H1 (cell line): ENCODE measurements around the gene EPYC. TPM values are rescaled to one million over a fixed set of nuclear protein-coding genes. Genes with fewer than 3 reads are reported as not detected.

Experiments
- CTCF ChIA-PET: fragments of 300-600 bp; sonication (Branson Sonifier 250); formaldehyde crosslinking; loops from one replicate; lab custom pipeline; 2021; ENCODE audit not compliant: partially characterized antibody; lab: Charles Lee
- POLR2A ChIA-PET: fragments of 300-600 bp; sonication (Branson Sonifier 250); formaldehyde crosslinking; loops from one replicate; lab custom pipeline; 2021; ENCODE audit warnings: inconsistent platforms; ENCODE audit not compliant: partially characterized antibody; lab: Charles Lee
- DNase-seq, 2 experiments: peaks; one replicate each; pipeline versions ENCODE4 v3.0.0 to v3.0.0-alpha.2; 2010 to 2022; ENCODE audit warnings: low spot score in 2 of 2, low read depth in 1 of 2, mixed read lengths in 1 of 2
- FAIRE-seq: peaks from 2 replicates; lab custom pipeline; 2011; peaks lifted over from hg19 to GRCh38; lab: Jason Lieb, UNC
- H2AFZ ChIP-seq: 2 replicates; pipeline ENCODE4 v1.8.1; 2012; ENCODE audit warnings: low read length, inconsistent platforms
- H2AK5ac ChIP-seq: 2 replicates; pipeline ENCODE4 v1.6.1; 2013; ENCODE audit warnings: low read depth, low read length
- H2BK120ac ChIP-seq: replicated peaks from 2 replicates; pipeline ENCODE3; 2013; ENCODE audit warnings: low read depth, low read length, inconsistent platforms
- H2BK12ac ChIP-seq: 2 replicates; pipeline ENCODE4 v1.6.1; 2013; ENCODE audit warnings: low read depth, low read length
- H2BK15ac ChIP-seq: 2 replicates; pipeline ENCODE4 v1.6.1; 2013; ENCODE audit warnings: low read length
- H2BK20ac ChIP-seq: 2 replicates; pipeline ENCODE4 v1.6.1; 2013; ENCODE audit warnings: low read length
- H2BK5ac ChIP-seq: 2 replicates; pipeline ENCODE4 v1.6.1; 2013; ENCODE audit warnings: low read depth, low read length
- H3K14ac ChIP-seq: 2 replicates; pipeline ENCODE4 v1.6.1; 2013; ENCODE audit warnings: inconsistent platforms; ENCODE audit not compliant: insufficient read length
- H3K18ac ChIP-seq: 2 replicates; pipeline ENCODE4 v1.6.1; 2013; ENCODE audit warnings: low read length; ENCODE audit errors: extremely low read depth
- H3K23ac ChIP-seq: 2 replicates; pipeline ENCODE4 v1.6.1; 2013; ENCODE audit warnings: inconsistent platforms; ENCODE audit not compliant: insufficient read length
- H3K23me2 ChIP-seq: 2 replicates; pipeline ENCODE4 v1.6.1; 2013; ENCODE audit warnings: low read depth, low read length
- H3K27ac ChIP-seq: 2 replicates; pipeline ENCODE4 v1.6.1; 2011; ENCODE audit warnings: low read depth, low read length, inconsistent platforms
- H3K27me3 ChIP-seq, 4 experiments: replicated peaks in 1 of 4; 1 replicate in 1 of 4; 2 replicates in 3 of 4; pipeline versions ENCODE4 v1.6.1 to v1.8.1; 2011 to 2013; ENCODE audit warnings: low read length in 3 of 4, mild to moderate bottlenecking in 3 of 4, inconsistent platforms in 2 of 4, mixed read lengths in 2 of 4, moderate library complexity in 1 of 4; ENCODE audit not compliant: control insufficient read depth in 3 of 4, insufficient read depth in 3 of 4; ENCODE audit errors: extremely low read depth in 1 of 4
- H3K36me3 ChIP-seq, 4 experiments: 2 replicates each; pipeline versions ENCODE4 v1.6.1 to v1.8.1; 2011 to 2013; ENCODE audit warnings: mild to moderate bottlenecking in 4 of 4, low read length in 3 of 4, moderate library complexity in 2 of 4, control low read depth in 1 of 4, inconsistent platforms in 1 of 4; ENCODE audit not compliant: insufficient read depth in 4 of 4, control insufficient read depth in 2 of 4
- H3K4ac ChIP-seq: replicated peaks from 2 replicates; pipeline ENCODE3; 2013; ENCODE audit warnings: low read length, low read depth, mixed read lengths, inconsistent platforms; ENCODE audit not compliant: insufficient read length
- H3K4me1 ChIP-seq, 4 experiments: replicated peaks in 1 of 4; 1 replicate in 1 of 4; 2 replicates in 3 of 4; pipeline versions ENCODE4 v1.6.1 to v1.8.1; 2011 to 2013; ENCODE audit warnings: low read length in 3 of 4, inconsistent platforms in 2 of 4, mixed read lengths in 1 of 4; ENCODE audit not compliant: insufficient read depth in 4 of 4, control insufficient read depth in 3 of 4
- H3K4me2 ChIP-seq, 2 experiments: 2 replicates each; pipeline versions ENCODE4 v1.6.1 to v1.8.1; 2011 to 2013; ENCODE audit warnings: low read depth in 2 of 2, low read length in 2 of 2, control low read depth in 1 of 2, inconsistent platforms in 1 of 2, mild to moderate bottlenecking in 1 of 2; ENCODE audit not compliant: insufficient read depth in 1 of 2
- H3K4me3 ChIP-seq, 4 experiments: fragments of 200-600, 300-600 bp in 1 of 4; sonication (generic), shearing (Covaris generic), sonication (Bioruptor Twin) in 1 of 4; 2 replicates each; pipeline versions ENCODE4 v1.5.1 to v1.8.1; 2011 to 2016; ENCODE audit warnings: low read length in 4 of 4, low read depth in 3 of 4, control low read depth in 2 of 4, inconsistent platforms in 2 of 4, mild to moderate bottlenecking in 2 of 4, mixed read lengths in 1 of 4, moderate library complexity in 1 of 4; ENCODE audit not compliant: insufficient read depth in 2 of 4; ENCODE audit errors: extremely low read depth in 1 of 4
- H3K56ac ChIP-seq: replicated peaks from 2 replicates; pipeline ENCODE3; 2013; ENCODE audit warnings: low read depth, mild to moderate bottlenecking, mixed read lengths, low read length, inconsistent platforms; ENCODE audit not compliant: insufficient read length
- H3K79me1 ChIP-seq: 2 replicates; pipeline ENCODE4 v1.6.1; 2013; ENCODE audit warnings: low read depth, low read length, control low read depth
- H3K79me2 ChIP-seq, 2 experiments: 2 replicates each; pipeline versions ENCODE4 v1.6.1 to v1.8.1; 2012 to 2013; ENCODE audit warnings: low read length in 2 of 2, mild to moderate bottlenecking in 2 of 2, inconsistent platforms in 1 of 2; ENCODE audit not compliant: insufficient read depth in 2 of 2, control insufficient read depth in 1 of 2
- H3K9ac ChIP-seq, 4 experiments: replicated peaks in 1 of 4; 1 replicate in 1 of 4; 2 replicates in 3 of 4; pipeline versions ENCODE4 v1.6.1 to v1.8.1; 2011 to 2013; ENCODE audit warnings: low read depth in 3 of 4, low read length in 3 of 4, control low read depth in 2 of 4, mild to moderate bottlenecking in 2 of 4, moderate library complexity in 2 of 4, inconsistent platforms in 1 of 4; ENCODE audit errors: extremely low read depth in 1 of 4
- H3K9me3 ChIP-seq, 2 experiments: 2 replicates each; pipeline versions ENCODE4 v1.6.1 to v1.8.1; 2012 to 2013; ENCODE audit warnings: mild to moderate bottlenecking in 2 of 2, moderate library complexity in 2 of 2, control low read depth in 1 of 2, inconsistent platforms in 1 of 2, low read depth in 1 of 2, low read length in 1 of 2, mixed read lengths in 1 of 2; ENCODE audit not compliant: insufficient read depth in 2 of 2
- H4K20me1 ChIP-seq, 2 experiments: replicated peaks in 1 of 2; 2 replicates each; pipeline versions ENCODE3 to v1.8.1; 2011 to 2013; ENCODE audit warnings: inconsistent platforms in 2 of 2, low read length in 2 of 2, mild to moderate bottlenecking in 1 of 2; ENCODE audit not compliant: insufficient read depth in 2 of 2, control insufficient read depth in 1 of 2
- H4K5ac ChIP-seq: 2 replicates; pipeline ENCODE4 v1.6.1; 2013; ENCODE audit warnings: low read length, low read depth, mixed read lengths, inconsistent platforms; ENCODE audit not compliant: insufficient read length
- H4K8ac ChIP-seq: 2 replicates; pipeline ENCODE4 v1.8.0; 2013; ENCODE audit warnings: mild to moderate bottlenecking, moderate library complexity, low read length, inconsistent platforms; ENCODE audit not compliant: insufficient read depth; ENCODE audit errors: extremely low read depth
- H4K91ac ChIP-seq: replicated peaks from 2 replicates; pipeline ENCODE3; 2013; ENCODE audit warnings: low read length, mixed read lengths, inconsistent platforms; ENCODE audit not compliant: insufficient read length
- BRCA1 ChIP-seq: IDR thresholded peaks from 2 replicates; pipeline ENCODE4 v1.6.1; 2012; ENCODE audit warnings: low read depth, low read length, improper control_type of control experiment
- CEBPB ChIP-seq: IDR thresholded peaks from 2 replicates; pipeline ENCODE4 v1.6.1; 2012; ENCODE audit warnings: low read depth, low read length
- CREB1 ChIP-seq: IDR thresholded peaks from 2 replicates; pipeline ENCODE4 v1.6.1; 2012; ENCODE audit warnings: inconsistent platforms
- GTF2F1 ChIP-seq: IDR thresholded peaks from 2 replicates; pipeline ENCODE4 v1.6.1; 2012; ENCODE audit warnings: low read depth, low read length, improper control_type of control experiment, borderline replicate concordance
- JUN ChIP-seq: IDR thresholded peaks from 2 replicates; pipeline ENCODE4 v1.6.1; 2011; ENCODE audit warnings: low read depth, mild to moderate bottlenecking, improper control_type of control experiment, low read length
- KDM4A ChIP-seq: IDR thresholded peaks from one replicate; pipeline ENCODE4 v1.7.1; 2012; ENCODE audit warnings: low read depth, mild to moderate bottlenecking, moderate library complexity, low read length, inconsistent platforms; ENCODE audit not compliant: severe bottlenecking
- MAFK ChIP-seq: IDR thresholded peaks from 2 replicates; pipeline ENCODE4 v1.6.1; 2012; ENCODE audit warnings: low read depth, mild to moderate bottlenecking, improper control_type of control experiment, low read length
- RNF2 ChIP-seq: fragments of 200-900, 300-1000 bp; sonication (generic); IDR thresholded peaks from 2 replicates; pipeline ENCODE4 v1.7.1; 2016; ENCODE audit warnings: borderline replicate concordance, low read depth, mild to moderate bottlenecking, antibody characterized with exemption, low read length; ENCODE audit not compliant: poor library complexity, severe bottlenecking; ENCODE audit errors: missing control alignments
- RXRA ChIP-seq: IDR thresholded peaks from 2 replicates; pipeline ENCODE4 v1.6.1; 2011; ENCODE audit warnings: low read depth, mild to moderate bottlenecking, low read length, moderate library complexity; ENCODE audit not compliant: insufficient read depth
- SIN3A ChIP-seq, 2 experiments: IDR thresholded peaks in 1 of 2; conservative IDR thresholded peaks in 1 of 2; 2 replicates each; pipeline ENCODE4 v1.6.1; 2011 to 2012; ENCODE audit warnings: low read length in 2 of 2, improper control_type of control experiment in 1 of 2, low read depth in 1 of 2, mild to moderate bottlenecking in 1 of 2
- SUZ12 ChIP-seq: fragments of 200-600 bp; sonication (generic); IDR thresholded peaks from 2 replicates; pipeline ENCODE4 v1.6.1; 2012; ENCODE audit warnings: mild to moderate bottlenecking, inconsistent platforms, low read length, moderate library complexity, mixed read lengths
- YY1 ChIP-seq: IDR thresholded peaks from 2 replicates; pipeline ENCODE4 v1.6.1; 2011; ENCODE audit warnings: low read depth, mild to moderate bottlenecking, low read length
- WGBS, 2 experiments: shearing (Covaris generic) in 1 of 2; methylation state at CpG; one replicate each; pipeline versions ENCODE4 v1.1.6 to v1.1.7; 2013 to 2015; ENCODE audit warnings: low lambda C conversion rate in 2 of 2, mixed read lengths in 2 of 2, inconsistent platforms in 1 of 2, low coverage in 1 of 2, missing lambda C conversion rate in 1 of 2; ENCODE audit not compliant: insufficient replicate concordance in 2 of 2, insufficient coverage in 1 of 2, insufficient read length in 1 of 2; ENCODE audit errors: extremely low coverage in 1 of 2, missing lambda C conversion rate in 1 of 2; 5-methylcytosine and 5-hydroxymethylcytosine counted together
- polyA plus RNA-seq, 7 experiments: library from polyadenylated mRNA; depleted of rRNA in 3 of 7; stranded (reverse) in 5 of 7; unstranded in 2 of 7; fragments of >200 nt in 5 of 7; fragments of 200-250 nt in 2 of 7; gene quantifications; 1 replicate in 5 of 7; 2 replicates in 1 of 7; 4 replicates in 1 of 7; pipeline versions ENCODE4 v1.2.1 to v1.2.3, GENCODE V29; 2011 to 2013; ENCODE audit warnings: missing spikeins in 2 of 7, mixed read lengths in 2 of 7
- total RNA-seq: library from RNA; stranded (reverse); fragmentation: NEBNext Ultra II Directional; extraction: Animal tissue kit (Norgen Biotek cat#: 25700); gene quantifications from 2 replicates; pipeline ENCODE4 v1.2.1, GENCODE V29; 2021

Gene EPYC
- total and polyA plus RNA-seq, 2 of the 8 experiments (the other 6 are each of a cell fraction or from before 2014, with no cell fraction given), result not detected

DNA sequence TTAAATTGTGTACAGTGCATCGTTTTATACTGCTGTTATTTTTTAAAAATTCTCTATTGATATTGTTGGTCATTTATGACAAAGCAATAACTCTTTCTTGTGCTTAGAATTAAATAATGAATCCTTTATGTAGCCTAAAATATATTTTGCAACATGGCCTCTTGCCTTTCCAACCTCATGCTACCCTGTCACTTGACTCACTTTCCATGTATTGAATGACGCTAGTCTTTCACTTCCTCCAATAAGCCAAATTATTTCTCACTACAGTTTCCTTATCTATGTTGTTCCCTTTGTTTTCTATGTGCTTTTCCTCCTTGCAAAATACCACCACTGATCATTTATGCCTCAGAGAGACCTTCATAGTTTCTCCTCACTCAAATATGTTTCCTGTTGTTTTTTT, 16.3 kb upstream of the EPYC start:
- CTCF ChIA-PET, result interaction anchor here (1.0 kb wide), 1 partner anchor 87 kb away, joined by 3 read pairs; no protein-coding TSS in a partner anchor
- Histone ChIP-seq H3K27ac (no peak overlapping the region), H2BK15ac (no peak overlapping the region), H3K9ac (no peak overlapping the region), H2AK5ac (no peak overlapping the region), H3K4me3 (no peak overlapping the region), H3K36me3 (no peaks in the 10 kb centered on the region), H4K8ac (no peak overlapping the region), H3K79me1 (no peaks in the 10 kb centered on the region), H3K23me2 (no peaks in the 10 kb centered on the region), H3K14ac (no peak overlapping the region), H3K56ac (no peak overlapping the region), H2BK5ac (no peak overlapping the region), H3K79me2 (no peaks in the 10 kb centered on the region), H2BK20ac (no peak overlapping the region), H3K4ac (no peak overlapping the region), H2BK12ac (no peak overlapping the region), H4K5ac (no peak overlapping the region), H3K4me1 (no peaks in the 10 kb centered on the region), H3K27me3 (no peaks in the 10 kb centered on the region), H3K23ac (no peak overlapping the region), H3K18ac (no peak overlapping the region), H3K4me2 (no peak overlapping the region), H4K91ac (no peak overlapping the region), H2AFZ (no peak overlapping the region), H3K9me3 (no peaks in the 10 kb centered on the region), H4K20me1 (no peaks in the 10 kb centered on the region), H2BK120ac (no peak overlapping the region)
- DNase-seq, result no peak
- no peak for TF ChIP-seq RXRA
- TF ChIP-seq SIN3A (conservative IDR thresholded peaks at IDR 0.05 in 1 of 2, IDR thresholded peaks at IDR 0.05 in 1 of 2; ENCODE audit: low read depth in 1 of 2, low read length in 2 of 2), result no peak
- no peak for TF ChIP-seq CREB1
- TF ChIP-seq JUN, result no peak
- no peak for TF ChIP-seq YY1
- no peak for TF ChIP-seq CEBPB
- TF ChIP-seq RNF2, result no peak
- TF ChIP-seq GTF2F1, result no peak
- TF ChIP-seq KDM4A, result no peak
- no peak for TF ChIP-seq MAFK
- no peak for TF ChIP-seq BRCA1
- TF ChIP-seq SUZ12, result no peak
- POLR2A ChIA-PET, result no interaction called here
- FAIRE-seq, result no peak
- WGBS, 2 experiments, result 88% methylated on average over 2 of the region's 2 CpGs; no CpG with 5 or more reads in 1 of the 2 experiments
